ENCODE data around the gene FAM222A. TPM values are rescaled to one million over a fixed set of nuclear protein-coding genes. Genes with fewer than 3 reads are reported as not detected.
A peak's percentile ranks its signal among the peaks of the same experiment; 100 is the strongest.

FAM222A gene
- total and polyA plus RNA-seq, 2 of the 8 experiments (the other 6 are each of a cell fraction or from before 2014, with no cell fraction given), result 0.94 to 1.1 TPM

DNA sequence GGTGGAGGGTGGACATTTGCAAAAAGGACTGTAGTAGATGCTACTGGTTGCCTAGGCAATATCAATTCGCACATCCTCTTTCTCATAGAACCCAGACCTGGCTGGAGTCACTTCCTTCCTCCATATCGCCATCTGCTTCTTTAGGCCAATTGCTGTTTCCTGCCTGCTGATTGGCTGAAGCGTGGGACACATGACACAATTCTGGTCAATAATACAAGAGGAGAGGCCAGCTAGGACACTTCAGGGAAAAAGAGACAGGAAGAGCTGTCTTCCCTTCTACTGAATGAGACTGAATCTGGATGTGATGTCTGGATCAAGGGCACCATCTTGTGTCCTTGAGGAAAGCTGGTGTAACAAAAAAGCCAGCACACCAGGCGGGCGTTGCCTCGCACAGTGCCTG, 65.8 kb downstream of the FAM222A start (continued):
- TF ChIP-seq SUZ12 (IDR thresholded peaks at IDR 0.05; ENCODE audit: low read length) (no peak), TCF12 (IDR thresholded peaks at IDR 0.05; ENCODE audit: low read depth, low read length) (no peak), RFX5 (IDR thresholded peaks at IDR 0.05; ENCODE audit: borderline replicate concordance, low read depth, low read length) (no peak)
- TF ChIP-seq, protein P1, sequence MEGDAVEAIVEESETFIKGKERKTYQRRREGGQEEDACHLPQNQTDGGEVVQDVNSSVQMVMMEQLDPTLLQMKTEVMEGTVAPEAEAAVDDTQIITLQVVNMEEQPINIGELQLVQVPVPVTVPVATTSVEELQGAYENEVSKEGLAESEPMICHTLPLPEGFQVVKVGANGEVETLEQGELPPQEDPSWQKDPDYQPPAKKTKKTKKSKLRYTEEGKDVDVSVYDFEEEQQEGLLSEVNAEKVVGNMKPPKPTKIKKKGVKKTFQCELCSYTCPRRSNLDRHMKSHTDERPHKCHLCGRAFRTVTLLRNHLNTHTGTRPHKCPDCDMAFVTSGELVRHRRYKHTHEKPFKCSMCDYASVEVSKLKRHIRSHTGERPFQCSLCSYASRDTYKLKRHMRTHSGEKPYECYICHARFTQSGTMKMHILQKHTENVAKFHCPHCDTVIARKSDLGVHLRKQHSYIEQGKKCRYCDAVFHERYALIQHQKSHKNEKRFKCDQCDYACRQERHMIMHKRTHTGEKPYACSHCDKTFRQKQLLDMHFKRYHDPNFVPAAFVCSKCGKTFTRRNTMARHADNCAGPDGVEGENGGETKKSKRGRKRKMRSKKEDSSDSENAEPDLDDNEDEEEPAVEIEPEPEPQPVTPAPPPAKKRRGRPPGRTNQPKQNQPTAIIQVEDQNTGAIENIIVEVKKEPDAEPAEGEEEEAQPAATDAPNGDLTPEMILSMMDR (IDR thresholded peaks at IDR 0.05; ENCODE audit: control extremely low read depth in 1 of 3, insufficient read depth in 1 of 3, low read depth in 1 of 3, low read length in 3 of 3), result 0 out of 4 replicates have a peak, but pooled peaks of 1 of the 3 experiments have one; percentile 12
